Measurements from ENCODE around the gene ABCA5.
"Not testable (repeated sequence)": the region's sequence is repeated elsewhere in the genome, so short reads cannot be mapped to it uniquely, and the experiment has no call there.

Gene ABCA5

DNA sequence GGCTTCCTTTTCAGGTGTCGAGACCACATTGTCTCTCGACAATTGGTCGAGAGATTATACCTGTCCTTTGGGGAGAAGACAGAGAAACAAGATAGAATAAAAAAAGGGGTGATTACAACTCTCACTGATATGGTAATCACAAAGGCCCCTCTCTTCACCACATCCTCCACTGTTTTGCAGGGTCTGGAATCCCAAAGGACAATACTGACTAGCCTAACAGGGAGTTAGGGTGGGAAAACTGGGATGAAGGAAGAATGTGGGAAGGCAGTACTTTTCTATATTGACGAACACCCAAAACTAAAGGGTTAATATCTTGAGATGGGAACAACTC lies 6.1 kb downstream of the ABCA5 start:
- Mint-ChIP-seq H3K36me3 (ENCODE audit: insufficient read depth) (peaks cover 3% of the 10 kb centered on the region), H3K9me3 (no peaks in the 10 kb centered on the region), H3K4me1 (peaks cover 21% of the 10 kb centered on the region), H3K27me3 (no peaks in the 10 kb centered on the region), H3K27ac (ENCODE audit: low read depth) (no peak overlapping the region), H3K4me3 (no peak overlapping the region)
- no peak for DNase-seq (ENCODE audit: low spot score in 2 of 2)
- ATAC-seq (replicated peaks; ENCODE audit: extremely low read depth, poor library complexity, severe bottlenecking): no peak

DNA sequence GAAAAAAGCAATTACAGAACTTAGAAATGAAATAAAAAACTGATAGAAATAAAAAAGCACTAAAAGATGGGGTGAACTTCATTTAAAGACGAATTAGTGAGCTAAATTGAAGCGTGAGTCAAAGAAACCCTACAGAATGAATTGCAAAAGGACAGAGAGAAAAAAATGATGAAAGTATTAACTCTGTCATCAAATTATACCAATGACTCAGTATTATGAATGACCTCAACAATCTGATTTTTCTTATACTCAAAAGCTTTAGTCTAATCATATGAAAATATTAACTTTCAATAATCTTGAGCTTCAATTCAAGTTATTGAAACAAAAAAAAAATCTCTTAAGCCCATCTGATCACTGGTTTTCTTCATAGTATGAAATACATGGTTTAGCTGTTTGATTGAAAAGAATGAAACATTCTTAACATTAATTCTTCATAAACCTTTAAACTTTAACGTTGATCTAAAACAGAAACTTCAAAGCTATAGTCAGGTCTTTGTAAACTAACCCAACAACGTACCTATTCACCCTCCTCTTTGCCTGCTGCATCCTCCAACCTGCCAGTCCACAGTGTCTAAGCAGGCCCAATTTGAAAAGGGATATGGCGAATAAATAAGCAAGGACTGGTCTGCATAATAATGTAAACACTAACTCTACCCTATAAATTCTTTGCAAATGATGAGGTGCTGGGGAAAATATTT lies 6.6 kb downstream of the ABCA5 start:
- ATAC-seq (replicated peaks; ENCODE audit: extremely low read depth, poor library complexity, severe bottlenecking): no peak
- Mint-ChIP-seq H3K36me3 (ENCODE audit: insufficient read depth) (peaks cover 3% of the 10 kb centered on the region), H3K9me3 (no peaks in the 10 kb centered on the region), H3K4me3 (no peak overlapping the region), H3K4me1 (peaks cover 16% of the 10 kb centered on the region), H3K27me3 (no peaks in the 10 kb centered on the region), H3K27ac (ENCODE audit: low read depth) (no peak overlapping the region)
- no peak for DNase-seq (ENCODE audit: low spot score in 2 of 2)

DNA sequence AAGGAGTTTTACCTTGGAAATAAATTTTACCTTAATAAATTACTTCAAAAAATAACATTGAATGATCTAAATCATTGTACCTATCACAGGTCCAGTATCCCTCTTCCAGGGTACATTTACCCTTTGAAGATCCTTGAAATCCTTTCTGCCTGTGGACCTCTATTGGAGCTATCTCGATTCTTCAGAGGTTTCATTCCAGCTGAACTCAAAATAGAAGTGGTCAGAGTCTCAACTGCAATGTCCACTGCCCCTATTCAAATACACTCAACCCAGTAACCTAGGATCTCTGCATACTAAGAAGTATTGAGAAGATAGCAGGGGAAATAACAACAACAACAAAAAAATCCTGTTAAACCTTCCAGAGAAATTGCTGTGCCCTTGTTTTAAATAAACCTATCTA lies 9.3 kb downstream of the ABCA5 start:
- Mint-ChIP-seq H3K27me3 (no peaks in the 10 kb centered on the region), H3K36me3 (ENCODE audit: insufficient read depth) (peaks cover 3% of the 10 kb centered on the region), H3K4me1 (peaks cover 6% of the 10 kb centered on the region), H3K9me3 (no peaks in the 10 kb centered on the region), H3K27ac (ENCODE audit: low read depth) (no peak overlapping the region), H3K4me3 (no peak overlapping the region)
- ATAC-seq (replicated peaks; ENCODE audit: extremely low read depth, poor library complexity, severe bottlenecking) (no peak), DNase-seq (ENCODE audit: low spot score in 2 of 2) (no peak)

DNA sequence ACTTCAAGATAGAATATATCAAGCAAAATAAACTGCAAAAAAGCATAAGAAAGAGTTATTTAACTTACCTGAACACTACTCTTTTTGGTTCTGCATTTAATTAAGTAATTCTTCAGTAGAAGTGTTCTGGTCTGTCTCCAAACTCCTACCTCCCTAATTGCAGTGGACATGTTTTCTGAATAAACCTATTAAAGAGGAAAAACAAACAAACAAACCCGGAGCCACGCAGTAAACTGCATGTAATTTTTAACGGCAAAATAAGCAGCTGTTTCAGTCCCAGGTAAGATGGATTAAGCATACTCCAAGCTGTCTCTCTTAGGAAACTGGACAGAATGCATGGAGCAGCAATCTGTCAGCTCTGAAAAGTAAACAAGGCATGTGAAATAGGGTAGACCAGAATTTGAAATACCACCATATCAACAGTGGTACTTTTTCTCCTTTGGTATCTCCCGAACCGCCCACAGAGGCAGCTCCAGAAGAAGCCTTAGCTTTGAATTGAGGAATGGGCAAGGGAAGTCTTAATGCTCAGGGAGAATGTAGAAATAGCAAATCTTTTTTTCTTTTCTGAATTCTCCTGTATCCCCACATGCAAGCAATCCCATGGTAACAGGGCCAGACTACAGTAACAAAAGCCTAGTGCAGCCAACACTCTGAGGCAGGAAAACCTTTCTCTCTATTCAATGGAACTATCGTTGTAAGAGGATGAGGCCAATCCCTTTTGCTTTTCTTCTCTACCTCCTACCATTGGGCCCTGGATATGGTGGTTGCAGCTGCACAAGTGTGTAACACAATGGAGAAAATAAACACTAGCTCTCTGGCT lies 12.5 kb downstream of the ABCA5 start:
- H3K27me3 Mint-ChIP-seq: no peaks in the 10 kb centered on the region
- no peak overlapping the region for H3K27ac Mint-ChIP-seq (ENCODE audit: low read depth)
- no peaks in the 10 kb centered on the region for H3K9me3 Mint-ChIP-seq
- H3K36me3 Mint-ChIP-seq (ENCODE audit: insufficient read depth): peaks cover 5% of the 10 kb centered on the region
- peaks cover 4% of the 10 kb centered on the region for H3K4me1 Mint-ChIP-seq
- ATAC-seq (replicated peaks; ENCODE audit: extremely low read depth, poor library complexity, severe bottlenecking) (no peak), DNase-seq (ENCODE audit: low spot score in 2 of 2) (no peak)
- no peak overlapping the region for H3K4me3 Mint-ChIP-seq

DNA sequence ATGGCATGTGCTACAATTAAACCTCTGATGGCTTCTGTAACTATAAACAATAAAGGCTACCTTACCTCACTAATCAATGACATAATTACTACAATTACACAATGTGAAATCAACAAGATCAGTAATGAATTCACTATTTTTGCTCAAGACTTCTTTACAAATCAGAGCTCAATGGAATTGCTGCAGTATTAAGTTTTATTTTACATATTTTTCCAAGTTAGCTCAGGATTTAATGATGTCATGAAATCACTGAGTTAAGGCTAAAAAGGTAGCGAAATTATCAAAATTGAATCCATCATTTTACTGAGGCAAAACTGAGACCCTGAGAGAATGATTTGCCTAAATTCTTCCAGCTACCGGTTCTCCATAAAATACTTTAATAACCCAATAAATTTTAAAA lies 21.8 kb downstream of the ABCA5 start:
- Mint-ChIP-seq H3K4me1 (no peaks in the 10 kb centered on the region), H3K9me3 (no peaks in the 10 kb centered on the region), H3K4me3 (no peak overlapping the region), H3K27me3 (no peaks in the 10 kb centered on the region), H3K36me3 (ENCODE audit: insufficient read depth) (peaks cover 16% of the 10 kb centered on the region), H3K27ac (ENCODE audit: low read depth) (no peak overlapping the region)
- ATAC-seq (replicated peaks; ENCODE audit: extremely low read depth, poor library complexity, severe bottlenecking): no peak
- no peak for DNase-seq (ENCODE audit: low spot score in 2 of 2)

DNA sequence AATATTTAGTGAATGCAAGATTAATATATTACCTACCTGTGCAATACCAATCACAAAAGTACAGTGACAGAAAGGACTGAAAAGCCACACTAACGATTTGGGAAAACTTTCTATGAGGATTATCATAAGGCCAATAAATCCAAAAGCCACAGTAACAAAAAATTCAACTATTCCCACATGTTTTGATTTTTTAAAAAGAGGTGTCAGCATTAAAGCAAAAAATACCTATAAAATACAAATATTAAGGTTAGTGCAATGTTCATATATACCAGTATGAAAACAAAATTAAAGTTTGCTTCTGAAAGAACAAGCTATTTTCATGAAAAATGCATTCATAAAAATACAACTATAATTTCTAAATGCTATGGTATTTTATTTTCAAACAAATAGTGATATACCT lies 24.3 kb downstream of the ABCA5 start:
- Mint-ChIP-seq H3K27me3 (no peaks in the 10 kb centered on the region), H3K4me1 (peaks cover 11% of the 10 kb centered on the region), H3K9me3 (peaks cover 6% of the 10 kb centered on the region), H3K4me3 (no peak overlapping the region), H3K36me3 (ENCODE audit: insufficient read depth) (peaks cover 10% of the 10 kb centered on the region), H3K27ac (ENCODE audit: low read depth) (no peak overlapping the region)
- ATAC-seq (replicated peaks; ENCODE audit: extremely low read depth, poor library complexity, severe bottlenecking) (no peak), DNase-seq (ENCODE audit: low spot score in 2 of 2) (no peak)

- Mint-ChIP-seq H3K4me3 (no peak overlapping the region), H3K9me3 (peaks cover 9% of the 10 kb centered on the region), H3K27ac (ENCODE audit: low read depth) (no peak overlapping the region), H3K27me3 (no peaks in the 10 kb centered on the region), H3K36me3 (ENCODE audit: insufficient read depth) (peaks cover 10% of the 10 kb centered on the region), H3K4me1 (peaks cover 11% of the 10 kb centered on the region)
- no peak for ATAC-seq (replicated peaks; ENCODE audit: extremely low read depth, poor library complexity, severe bottlenecking)
- no peak for DNase-seq (ENCODE audit: low spot score in 2 of 2)
Observed at GRCh38 chr17:69300222-69300621, 26.7 kb downstream of the ABCA5 start.

GRCh38 chr17:69298120-69298722 lies 28.7 kb downstream of the ABCA5 start:
- not testable (repeated sequence) for H3K27ac Mint-ChIP-seq (ENCODE audit: low read depth); H3K36me3 Mint-ChIP-seq (ENCODE audit: insufficient read depth)

GRCh38 chr17:69287168-69287567 lies 39.8 kb downstream of the ABCA5 start:
- H3K9me3 Mint-ChIP-seq: no peaks in the 10 kb centered on the region
- no peaks in the 10 kb centered on the region for H3K27me3 Mint-ChIP-seq
- DNase-seq (ENCODE audit: low spot score in 2 of 2) (no peak), ATAC-seq (replicated peaks; ENCODE audit: extremely low read depth, poor library complexity, severe bottlenecking) (no peak)
- no peak overlapping the region for H3K27ac Mint-ChIP-seq (ENCODE audit: low read depth)
- H3K4me1 Mint-ChIP-seq: no peaks in the 10 kb centered on the region
- peaks cover 18% of the 10 kb centered on the region for H3K36me3 Mint-ChIP-seq (ENCODE audit: insufficient read depth)
- no peak overlapping the region for H3K4me3 Mint-ChIP-seq

More at GRCh38 chr17:69298120-69298722, 28.7 kb downstream of the ABCA5 start:
- H3K4me3 Mint-ChIP-seq; DNase-seq (ENCODE audit: low spot score in 2 of 2); ATAC-seq (replicated peaks; ENCODE audit: extremely low read depth, poor library complexity, severe bottlenecking); H3K9me3 Mint-ChIP-seq; H3K27me3 Mint-ChIP-seq: not testable (repeated sequence)
- H3K4me1 Mint-ChIP-seq: peaks cover 11% of the 10 kb centered on the region

DNA sequence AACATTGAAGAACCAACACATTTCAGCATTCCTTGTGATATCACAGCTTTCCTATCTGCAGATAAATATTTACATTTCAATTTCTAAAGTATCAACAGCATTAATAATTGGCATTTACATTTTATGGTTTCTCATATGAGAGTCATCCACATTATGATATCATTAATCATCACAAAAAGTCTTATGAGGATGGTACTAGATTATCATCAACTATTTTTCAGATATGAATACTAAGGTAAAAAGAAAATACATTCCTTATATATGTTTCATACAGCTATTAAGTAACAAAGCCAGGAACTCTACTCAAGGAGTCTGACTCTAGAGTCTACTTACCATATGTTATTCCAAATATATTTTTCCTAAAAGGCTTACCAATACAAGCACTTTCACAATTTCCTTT lies 40.7 kb downstream of the ABCA5 start:
- no peaks in the 10 kb centered on the region for H3K27me3 Mint-ChIP-seq
- H3K27ac Mint-ChIP-seq (ENCODE audit: low read depth): no peak overlapping the region
- no peaks in the 10 kb centered on the region for H3K4me1 Mint-ChIP-seq
- ATAC-seq (replicated peaks; ENCODE audit: extremely low read depth, poor library complexity, severe bottlenecking) (no peak), DNase-seq (ENCODE audit: low spot score in 2 of 2) (no peak)
- H3K36me3 Mint-ChIP-seq (ENCODE audit: insufficient read depth): peaks cover 21% of the 10 kb centered on the region
- no peaks in the 10 kb centered on the region for H3K9me3 Mint-ChIP-seq
- H3K4me3 Mint-ChIP-seq: no peak overlapping the region

DNA sequence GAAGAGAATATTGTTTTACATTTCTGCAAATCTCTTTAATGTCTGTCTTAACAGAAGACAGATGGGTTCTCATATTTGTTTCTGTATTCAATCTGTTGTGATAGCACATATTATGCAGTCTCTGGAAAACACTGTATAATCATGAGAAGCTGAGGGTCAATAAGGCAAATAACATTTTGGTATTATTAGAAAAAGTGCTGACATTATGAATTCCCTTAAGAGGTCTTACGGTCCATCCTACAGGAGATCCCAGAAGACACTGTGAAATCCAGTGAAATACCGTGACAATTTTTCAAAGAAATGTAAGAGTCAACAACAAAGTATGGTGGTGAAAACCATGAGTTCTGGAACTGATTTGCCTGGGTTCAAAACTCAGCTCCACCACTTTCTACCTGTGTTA lies 42.3 kb downstream of the ABCA5 start:
- Mint-ChIP-seq H3K36me3 (ENCODE audit: insufficient read depth) (peaks cover 21% of the 10 kb centered on the region), H3K4me3 (no peak overlapping the region), H3K4me1 (no peaks in the 10 kb centered on the region), H3K27ac (ENCODE audit: low read depth) (no peak overlapping the region), H3K9me3 (no peaks in the 10 kb centered on the region), H3K27me3 (no peaks in the 10 kb centered on the region)
- ATAC-seq (replicated peaks; ENCODE audit: extremely low read depth, poor library complexity, severe bottlenecking): no peak
- no peak for DNase-seq (ENCODE audit: low spot score in 2 of 2)

GRCh38 chr17:69282002-69282401 lies 44.9 kb downstream of the ABCA5 start:
- H3K4me1 Mint-ChIP-seq: no peaks in the 10 kb centered on the region
- no peak for DNase-seq (ENCODE audit: low spot score in 2 of 2)
- H3K27me3 Mint-ChIP-seq: no peaks in the 10 kb centered on the region
- peaks cover 21% of the 10 kb centered on the region for H3K36me3 Mint-ChIP-seq (ENCODE audit: insufficient read depth)
- H3K9me3 Mint-ChIP-seq: no peaks in the 10 kb centered on the region
- ATAC-seq (replicated peaks; ENCODE audit: extremely low read depth, poor library complexity, severe bottlenecking): no peak
- H3K4me3 Mint-ChIP-seq: no peak overlapping the region
- no peak overlapping the region for H3K27ac Mint-ChIP-seq (ENCODE audit: low read depth)

- not testable (repeated sequence) for H3K27ac Mint-ChIP-seq (ENCODE audit: low read depth); ATAC-seq (replicated peaks; ENCODE audit: extremely low read depth, poor library complexity, severe bottlenecking); H3K36me3 Mint-ChIP-seq (ENCODE audit: insufficient read depth); H3K27me3 Mint-ChIP-seq; H3K4me3 Mint-ChIP-seq; H3K9me3 Mint-ChIP-seq; H3K4me1 Mint-ChIP-seq; DNase-seq (ENCODE audit: low spot score in 2 of 2)
Observed at GRCh38 chr17:69276279-69276678, 50.7 kb downstream of the ABCA5 start.

Data from central memory CD8-positive, alpha-beta T cell (primary cell).